ENCODE data around the gene BAIAP3. TPM values are rescaled to one million over a fixed set of nuclear protein-coding genes. Genes with fewer than 3 reads are reported as not detected.

BAIAP3 gene
- total RNA-seq, 1 experiment from 2014 or later: 44.7 TPM

GRCh38 chr16:1385232-1385631 lies 51.8 kb downstream of the BAIAP3 start:
- Histone ChIP-seq H3K4me3 (replicated peaks in 1 of 2; ENCODE audit: low read depth in 1 of 2, low read length in 2 of 2) (no peak overlapping the region), H3K4me2 (ENCODE audit: low read length) (no peak overlapping the region), H2AFZ (ENCODE audit: low read depth, low read length, poor library complexity, severe bottlenecking) (no peak overlapping the region), H3K27ac (ENCODE audit: low read depth, low read length) (no peak overlapping the region), H3K9ac (ENCODE audit: low read length) (no peak overlapping the region), H4K20me1 (ENCODE audit: insufficient read depth) (no peaks in the 10 kb centered on the region), H3K27me3 (ENCODE audit: insufficient read depth, low read length) (no peaks in the 10 kb centered on the region), H3K4me1 (ENCODE audit: control insufficient read depth in 1 of 2, insufficient read depth in 2 of 2, low read length in 2 of 2) (peaks cover 2% of the 10 kb centered on the region in 2 experiments; a peak in 3 of 4 replicates), H3K79me2 (ENCODE audit: insufficient read depth, low read length) (no peaks in the 10 kb centered on the region), H3K9me3 (ENCODE audit: control insufficient read depth in 1 of 2, insufficient read depth in 1 of 2, low read depth in 1 of 2, low read length in 2 of 2) (no peaks in the 10 kb centered on the region), H3K36me3 (ENCODE audit: control insufficient read depth in 1 of 2, insufficient read depth in 2 of 2, low read length in 2 of 2) (no peaks in the 10 kb centered on the region; a peak in 1 of 4 replicates), H3K9me2 (ENCODE audit: insufficient read depth) (no peaks in the 10 kb centered on the region)
- TF ChIP-seq YY1 (IDR thresholded peaks at IDR 0.05; ENCODE audit: extremely low read depth, insufficient replicate concordance, low read depth, low read length): no peak
- no peak for TF ChIP-seq EGR1 (IDR thresholded peaks at IDR 0.05; ENCODE audit: low read depth)
- TF ChIP-seq, protein P1, sequence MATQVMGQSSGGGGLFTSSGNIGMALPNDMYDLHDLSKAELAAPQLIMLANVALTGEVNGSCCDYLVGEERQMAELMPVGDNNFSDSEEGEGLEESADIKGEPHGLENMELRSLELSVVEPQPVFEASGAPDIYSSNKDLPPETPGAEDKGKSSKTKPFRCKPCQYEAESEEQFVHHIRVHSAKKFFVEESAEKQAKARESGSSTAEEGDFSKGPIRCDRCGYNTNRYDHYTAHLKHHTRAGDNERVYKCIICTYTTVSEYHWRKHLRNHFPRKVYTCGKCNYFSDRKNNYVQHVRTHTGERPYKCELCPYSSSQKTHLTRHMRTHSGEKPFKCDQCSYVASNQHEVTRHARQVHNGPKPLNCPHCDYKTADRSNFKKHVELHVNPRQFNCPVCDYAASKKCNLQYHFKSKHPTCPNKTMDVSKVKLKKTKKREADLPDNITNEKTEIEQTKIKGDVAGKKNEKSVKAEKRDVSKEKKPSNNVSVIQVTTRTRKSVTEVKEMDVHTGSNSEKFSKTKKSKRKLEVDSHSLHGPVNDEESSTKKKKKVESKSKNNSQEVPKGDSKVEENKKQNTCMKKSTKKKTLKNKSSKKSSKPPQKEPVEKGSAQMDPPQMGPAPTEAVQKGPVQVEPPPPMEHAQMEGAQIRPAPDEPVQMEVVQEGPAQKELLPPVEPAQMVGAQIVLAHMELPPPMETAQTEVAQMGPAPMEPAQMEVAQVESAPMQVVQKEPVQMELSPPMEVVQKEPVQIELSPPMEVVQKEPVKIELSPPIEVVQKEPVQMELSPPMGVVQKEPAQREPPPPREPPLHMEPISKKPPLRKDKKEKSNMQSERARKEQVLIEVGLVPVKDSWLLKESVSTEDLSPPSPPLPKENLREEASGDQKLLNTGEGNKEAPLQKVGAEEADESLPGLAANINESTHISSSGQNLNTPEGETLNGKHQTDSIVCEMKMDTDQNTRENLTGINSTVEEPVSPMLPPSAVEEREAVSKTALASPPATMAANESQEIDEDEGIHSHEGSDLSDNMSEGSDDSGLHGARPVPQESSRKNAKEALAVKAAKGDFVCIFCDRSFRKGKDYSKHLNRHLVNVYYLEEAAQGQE (IDR thresholded peaks at IDR 0.05; ENCODE audit: low read depth): no peak
- TF ChIP-seq ZBTB33 (IDR thresholded peaks at IDR 0.05; ENCODE audit: extremely low read depth, insufficient replicate concordance, low read length): no peak
- TF ChIP-seq SP1 (IDR thresholded peaks at IDR 0.05; ENCODE audit: low read depth): no peak
- TF ChIP-seq CEBPB (IDR thresholded peaks at IDR 0.05; ENCODE audit: low read depth): no peak
- TF ChIP-seq, protein P2, sequence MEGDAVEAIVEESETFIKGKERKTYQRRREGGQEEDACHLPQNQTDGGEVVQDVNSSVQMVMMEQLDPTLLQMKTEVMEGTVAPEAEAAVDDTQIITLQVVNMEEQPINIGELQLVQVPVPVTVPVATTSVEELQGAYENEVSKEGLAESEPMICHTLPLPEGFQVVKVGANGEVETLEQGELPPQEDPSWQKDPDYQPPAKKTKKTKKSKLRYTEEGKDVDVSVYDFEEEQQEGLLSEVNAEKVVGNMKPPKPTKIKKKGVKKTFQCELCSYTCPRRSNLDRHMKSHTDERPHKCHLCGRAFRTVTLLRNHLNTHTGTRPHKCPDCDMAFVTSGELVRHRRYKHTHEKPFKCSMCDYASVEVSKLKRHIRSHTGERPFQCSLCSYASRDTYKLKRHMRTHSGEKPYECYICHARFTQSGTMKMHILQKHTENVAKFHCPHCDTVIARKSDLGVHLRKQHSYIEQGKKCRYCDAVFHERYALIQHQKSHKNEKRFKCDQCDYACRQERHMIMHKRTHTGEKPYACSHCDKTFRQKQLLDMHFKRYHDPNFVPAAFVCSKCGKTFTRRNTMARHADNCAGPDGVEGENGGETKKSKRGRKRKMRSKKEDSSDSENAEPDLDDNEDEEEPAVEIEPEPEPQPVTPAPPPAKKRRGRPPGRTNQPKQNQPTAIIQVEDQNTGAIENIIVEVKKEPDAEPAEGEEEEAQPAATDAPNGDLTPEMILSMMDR (IDR thresholded peaks at IDR 0.05 in 2 of 3, conservative IDR thresholded peaks at IDR 0.05 in 1 of 3; ENCODE audit: borderline replicate concordance in 1 of 3, insufficient read depth in 1 of 3, low read depth in 2 of 3, low read length in 2 of 3): no peak
- TF ChIP-seq ZFX (IDR thresholded peaks at IDR 0.05): no peak
- DNase-seq (ENCODE audit: low read depth, low spot score) (no peak), ATAC-seq (no peak)
- RAD21 ChIA-PET (ENCODE audit: low non-redundant PET in 1 of 2, low total read pairs in 2 of 2, uncharacterized antibody in 2 of 2, unreplicated experiment in 2 of 2): no interaction called here
- CTCF ChIA-PET: no interaction called here
- POLR2A ChIA-PET: no interaction called here
- BruUV-seq (replicated peaks): no TSS peak
- intact Hi-C loops (cut with micrococcal nuclease): no loop called here
